GM13976 (cell line): ENCODE results near the gene NAA40.

Source experiments
- DNase-seq: peaks from one replicate; pipeline ENCODE4 v3.0.0; 2012; ENCODE audit warnings: low spot score
- CTCF ChIP-seq: IDR thresholded peaks from 2 replicates; pipeline ENCODE4 v1.5.1; 2012; ENCODE audit warnings: borderline replicate concordance, mild to moderate bottlenecking; ENCODE audit not compliant: insufficient read depth; ENCODE audit errors: extremely low read depth, missing control alignments, control extremely low read depth
- in situ Hi-C: fragments of 300-500 bp; cut with MboI; formaldehyde crosslinking; loops from one replicate; pipeline ENCODE4 v1.12.0; 2022; ENCODE audit warnings: low sequenced_read_pairs, mixed read lengths, inconsistent platforms; ENCODE audit not compliant: unreplicated experiment

The NAA40 gene

GRCh38 chr11:63897459-63898146 is 41.2 kb upstream of the NAA40 start:
- no peak for TF ChIP-seq CTCF
- DNase-seq: no peak
- in situ Hi-C loops: no loop called here

DNA sequence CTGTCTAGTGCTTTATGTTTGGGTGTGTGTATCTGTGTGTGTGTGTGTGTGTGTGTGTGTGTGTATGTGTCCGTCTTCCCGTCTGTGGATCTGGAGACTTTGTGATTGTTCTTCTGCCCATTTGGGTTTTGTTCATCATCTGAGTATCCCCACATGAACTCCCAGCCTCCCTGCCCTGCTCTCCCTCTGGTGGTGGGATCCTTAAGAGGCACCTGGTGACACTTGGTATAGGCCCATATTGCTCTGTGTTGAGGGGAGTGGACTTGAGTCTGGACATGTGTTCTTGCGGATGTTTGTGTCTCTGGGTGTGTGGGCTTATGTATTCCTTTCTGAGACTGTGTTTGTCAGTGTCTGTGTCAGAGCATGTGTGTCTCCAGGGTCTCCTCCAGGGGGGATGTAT is 37.1 kb upstream of the NAA40 start:
- DNase-seq: no peak
- no peak for TF ChIP-seq CTCF
- in situ Hi-C loops: no loop called here

DNA sequence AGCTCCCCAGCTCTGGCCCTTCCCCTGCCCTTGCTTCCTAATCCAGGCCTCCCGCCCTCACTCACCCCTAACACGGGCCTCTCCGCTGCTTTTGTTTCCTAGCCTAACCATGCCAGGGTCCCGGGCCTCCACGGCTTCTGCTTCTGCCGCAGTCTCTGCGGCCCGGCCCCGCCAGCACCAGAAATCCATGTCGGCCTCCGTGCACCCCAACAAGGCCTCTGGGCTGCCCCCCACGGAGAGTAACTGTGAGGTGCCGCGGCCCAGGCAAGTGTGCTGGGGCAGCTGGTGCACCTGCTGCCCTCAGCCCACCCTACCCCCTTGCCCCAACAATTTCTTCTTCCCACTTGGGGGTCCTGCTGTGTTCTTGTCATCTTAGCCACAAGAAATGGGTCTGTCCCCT is 34.9 kb upstream of the NAA40 start:
- no peak for DNase-seq
- in situ Hi-C loops: no loop called here
- TF ChIP-seq CTCF: no peak

DNA sequence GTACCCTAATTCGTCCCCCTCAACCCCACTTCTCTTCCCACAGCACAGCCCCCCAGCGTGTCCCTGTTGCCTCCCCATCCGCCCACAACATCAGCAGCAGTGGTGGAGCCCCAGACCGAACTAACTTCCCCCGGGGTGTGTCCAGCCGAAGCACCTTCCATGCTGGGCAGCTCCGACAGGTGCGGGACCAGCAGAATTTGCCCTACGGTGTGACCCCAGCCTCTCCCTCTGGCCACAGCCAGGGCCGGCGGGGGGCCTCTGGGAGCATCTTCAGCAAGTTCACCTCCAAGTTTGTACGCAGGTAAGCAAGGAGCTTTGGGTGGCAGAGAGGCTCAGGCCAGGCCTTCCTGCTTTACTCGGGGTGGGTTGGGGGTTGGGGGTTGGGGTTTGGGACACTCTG is 34.1 kb upstream of the NAA40 start:
- no peak for TF ChIP-seq CTCF
- in situ Hi-C loops: no loop called here
- no peak for DNase-seq

GRCh38 chr11:63905179-63905578 is 33.6 kb upstream of the NAA40 start:
- DNase-seq: no peak
- no peak for TF ChIP-seq CTCF
- in situ Hi-C loops: no loop called here

- in situ Hi-C loops: no loop called here
- no peak for DNase-seq
- no peak for TF ChIP-seq CTCF
These were observed 32.7 kb upstream of the NAA40 start for GRCh38 chr11:63906087-63906486.
